H1 (cell line): ENCODE results near the gene SLC39A6. TPM values are rescaled to one million over a fixed set of nuclear protein-coding genes. Genes with fewer than 3 reads are reported as not detected.

Source experiments
- CTCF ChIA-PET: fragments of 300-600 bp; sonication (Branson Sonifier 250); formaldehyde crosslinking; loops from one replicate; lab custom pipeline; 2021; ENCODE audit not compliant: partially characterized antibody; lab: Charles Lee
- POLR2A ChIA-PET: fragments of 300-600 bp; sonication (Branson Sonifier 250); formaldehyde crosslinking; loops from one replicate; lab custom pipeline; 2021; ENCODE audit warnings: inconsistent platforms; ENCODE audit not compliant: partially characterized antibody; lab: Charles Lee
- DNase-seq, 2 experiments: peaks; one replicate each; pipeline versions ENCODE4 v3.0.0 to v3.0.0-alpha.2; 2010 to 2022; ENCODE audit warnings: low spot score in 2 of 2, low read depth in 1 of 2, mixed read lengths in 1 of 2
- FAIRE-seq: peaks from 2 replicates; lab custom pipeline; 2011; peaks lifted over from hg19 to GRCh38; lab: Jason Lieb, UNC
- H2AFZ ChIP-seq: 2 replicates; pipeline ENCODE4 v1.8.1; 2012; ENCODE audit warnings: low read length, inconsistent platforms
- H2AK5ac ChIP-seq: 2 replicates; pipeline ENCODE4 v1.6.1; 2013; ENCODE audit warnings: low read depth, low read length
- H2BK120ac ChIP-seq: replicated peaks from 2 replicates; pipeline ENCODE3; 2013; ENCODE audit warnings: low read depth, low read length, inconsistent platforms
- H2BK12ac ChIP-seq: 2 replicates; pipeline ENCODE4 v1.6.1; 2013; ENCODE audit warnings: low read depth, low read length
- H2BK15ac ChIP-seq: 2 replicates; pipeline ENCODE4 v1.6.1; 2013; ENCODE audit warnings: low read length
- H2BK20ac ChIP-seq: 2 replicates; pipeline ENCODE4 v1.6.1; 2013; ENCODE audit warnings: low read length
- H2BK5ac ChIP-seq: 2 replicates; pipeline ENCODE4 v1.6.1; 2013; ENCODE audit warnings: low read depth, low read length
- H3K14ac ChIP-seq: 2 replicates; pipeline ENCODE4 v1.6.1; 2013; ENCODE audit warnings: inconsistent platforms; ENCODE audit not compliant: insufficient read length
- H3K18ac ChIP-seq: 2 replicates; pipeline ENCODE4 v1.6.1; 2013; ENCODE audit warnings: low read length; ENCODE audit errors: extremely low read depth
- H3K23ac ChIP-seq: 2 replicates; pipeline ENCODE4 v1.6.1; 2013; ENCODE audit warnings: inconsistent platforms; ENCODE audit not compliant: insufficient read length
- H3K23me2 ChIP-seq: 2 replicates; pipeline ENCODE4 v1.6.1; 2013; ENCODE audit warnings: low read depth, low read length
- H3K27ac ChIP-seq: 2 replicates; pipeline ENCODE4 v1.6.1; 2011; ENCODE audit warnings: low read depth, low read length, inconsistent platforms
- H3K27me3 ChIP-seq, 4 experiments: replicated peaks in 1 of 4; 1 replicate in 1 of 4; 2 replicates in 3 of 4; pipeline versions ENCODE4 v1.6.1 to v1.8.1; 2011 to 2013; ENCODE audit warnings: low read length in 3 of 4, mild to moderate bottlenecking in 3 of 4, inconsistent platforms in 2 of 4, mixed read lengths in 2 of 4, moderate library complexity in 1 of 4; ENCODE audit not compliant: control insufficient read depth in 3 of 4, insufficient read depth in 3 of 4; ENCODE audit errors: extremely low read depth in 1 of 4
- H3K36me3 ChIP-seq, 4 experiments: 2 replicates each; pipeline versions ENCODE4 v1.6.1 to v1.8.1; 2011 to 2013; ENCODE audit warnings: mild to moderate bottlenecking in 4 of 4, low read length in 3 of 4, moderate library complexity in 2 of 4, control low read depth in 1 of 4, inconsistent platforms in 1 of 4; ENCODE audit not compliant: insufficient read depth in 4 of 4, control insufficient read depth in 2 of 4
- H3K4ac ChIP-seq: replicated peaks from 2 replicates; pipeline ENCODE3; 2013; ENCODE audit warnings: low read length, low read depth, mixed read lengths, inconsistent platforms; ENCODE audit not compliant: insufficient read length
- H3K4me1 ChIP-seq, 4 experiments: replicated peaks in 1 of 4; 1 replicate in 1 of 4; 2 replicates in 3 of 4; pipeline versions ENCODE4 v1.6.1 to v1.8.1; 2011 to 2013; ENCODE audit warnings: low read length in 3 of 4, inconsistent platforms in 2 of 4, mixed read lengths in 1 of 4; ENCODE audit not compliant: insufficient read depth in 4 of 4, control insufficient read depth in 3 of 4
- H3K4me2 ChIP-seq, 2 experiments: 2 replicates each; pipeline versions ENCODE4 v1.6.1 to v1.8.1; 2011 to 2013; ENCODE audit warnings: low read depth in 2 of 2, low read length in 2 of 2, control low read depth in 1 of 2, inconsistent platforms in 1 of 2, mild to moderate bottlenecking in 1 of 2; ENCODE audit not compliant: insufficient read depth in 1 of 2
- H3K4me3 ChIP-seq, 4 experiments: fragments of 200-600, 300-600 bp in 1 of 4; sonication (generic), shearing (Covaris generic), sonication (Bioruptor Twin) in 1 of 4; 2 replicates each; pipeline versions ENCODE4 v1.5.1 to v1.8.1; 2011 to 2016; ENCODE audit warnings: low read length in 4 of 4, low read depth in 3 of 4, control low read depth in 2 of 4, inconsistent platforms in 2 of 4, mild to moderate bottlenecking in 2 of 4, mixed read lengths in 1 of 4, moderate library complexity in 1 of 4; ENCODE audit not compliant: insufficient read depth in 2 of 4; ENCODE audit errors: extremely low read depth in 1 of 4
- H3K56ac ChIP-seq: replicated peaks from 2 replicates; pipeline ENCODE3; 2013; ENCODE audit warnings: low read depth, mild to moderate bottlenecking, mixed read lengths, low read length, inconsistent platforms; ENCODE audit not compliant: insufficient read length
- H3K79me1 ChIP-seq: 2 replicates; pipeline ENCODE4 v1.6.1; 2013; ENCODE audit warnings: low read depth, low read length, control low read depth
- H3K79me2 ChIP-seq, 2 experiments: 2 replicates each; pipeline versions ENCODE4 v1.6.1 to v1.8.1; 2012 to 2013; ENCODE audit warnings: low read length in 2 of 2, mild to moderate bottlenecking in 2 of 2, inconsistent platforms in 1 of 2; ENCODE audit not compliant: insufficient read depth in 2 of 2, control insufficient read depth in 1 of 2
- H3K9ac ChIP-seq, 4 experiments: replicated peaks in 1 of 4; 1 replicate in 1 of 4; 2 replicates in 3 of 4; pipeline versions ENCODE4 v1.6.1 to v1.8.1; 2011 to 2013; ENCODE audit warnings: low read depth in 3 of 4, low read length in 3 of 4, control low read depth in 2 of 4, mild to moderate bottlenecking in 2 of 4, moderate library complexity in 2 of 4, inconsistent platforms in 1 of 4; ENCODE audit errors: extremely low read depth in 1 of 4
- H3K9me3 ChIP-seq, 2 experiments: 2 replicates each; pipeline versions ENCODE4 v1.6.1 to v1.8.1; 2012 to 2013; ENCODE audit warnings: mild to moderate bottlenecking in 2 of 2, moderate library complexity in 2 of 2, control low read depth in 1 of 2, inconsistent platforms in 1 of 2, low read depth in 1 of 2, low read length in 1 of 2, mixed read lengths in 1 of 2; ENCODE audit not compliant: insufficient read depth in 2 of 2
- H4K20me1 ChIP-seq, 2 experiments: replicated peaks in 1 of 2; 2 replicates each; pipeline versions ENCODE3 to v1.8.1; 2011 to 2013; ENCODE audit warnings: inconsistent platforms in 2 of 2, low read length in 2 of 2, mild to moderate bottlenecking in 1 of 2; ENCODE audit not compliant: insufficient read depth in 2 of 2, control insufficient read depth in 1 of 2
- H4K5ac ChIP-seq: 2 replicates; pipeline ENCODE4 v1.6.1; 2013; ENCODE audit warnings: low read length, low read depth, mixed read lengths, inconsistent platforms; ENCODE audit not compliant: insufficient read length
- H4K8ac ChIP-seq: 2 replicates; pipeline ENCODE4 v1.8.0; 2013; ENCODE audit warnings: mild to moderate bottlenecking, moderate library complexity, low read length, inconsistent platforms; ENCODE audit not compliant: insufficient read depth; ENCODE audit errors: extremely low read depth
- H4K91ac ChIP-seq: replicated peaks from 2 replicates; pipeline ENCODE3; 2013; ENCODE audit warnings: low read length, mixed read lengths, inconsistent platforms; ENCODE audit not compliant: insufficient read length
- ASH2L ChIP-seq: fragments of 200-600, 300-600 bp; sonication (generic); IDR thresholded peaks from one replicate; pipeline ENCODE4 v1.7.1; 2017; ENCODE audit warnings: low read length
- BACH1 ChIP-seq: IDR thresholded peaks from 2 replicates; pipeline ENCODE4 v1.6.1; 2012; ENCODE audit warnings: low read length, improper control_type of control experiment
- CEBPB ChIP-seq: IDR thresholded peaks from 2 replicates; pipeline ENCODE4 v1.6.1; 2012; ENCODE audit warnings: low read depth, low read length
- CHD1 ChIP-seq: IDR thresholded peaks from 2 replicates; pipeline ENCODE4 v1.6.1; 2012; ENCODE audit warnings: low read depth, low read length, improper control_type of control experiment
- CTCF ChIP-seq, 3 experiments: IDR thresholded peaks; 1 replicate in 2 of 3; 2 replicates in 1 of 3; pipeline versions ENCODE4 v1.5.1 to v1.6.1; 2011; ENCODE audit warnings: low read length in 3 of 3, mild to moderate bottlenecking in 3 of 3, inconsistent platforms in 2 of 3, low read depth in 1 of 3, moderate library complexity in 1 of 3; ENCODE audit not compliant: insufficient read depth in 1 of 3; ENCODE audit errors: control extremely low read depth in 1 of 3
- EGR1 ChIP-seq: IDR thresholded peaks from 2 replicates; pipeline ENCODE4 v1.6.1; 2011; ENCODE audit warnings: low read depth, low read length, borderline replicate concordance
- MAX ChIP-seq: IDR thresholded peaks from 2 replicates; pipeline ENCODE4 v1.6.1; 2012; ENCODE audit warnings: inconsistent platforms
- NANOG ChIP-seq: IDR thresholded peaks from 2 replicates; pipeline ENCODE4 v1.6.1; 2011; ENCODE audit warnings: low read length, low read depth, mild to moderate bottlenecking, inconsistent platforms; ENCODE audit not compliant: insufficient read depth, poor library complexity, severe bottlenecking
- NRF1 ChIP-seq: IDR thresholded peaks from 2 replicates; pipeline ENCODE4 v1.6.1; 2011; ENCODE audit warnings: mild to moderate bottlenecking, low read depth, low read length, improper control_type of control experiment
- RXRA ChIP-seq: IDR thresholded peaks from 2 replicates; pipeline ENCODE4 v1.6.1; 2011; ENCODE audit warnings: low read depth, mild to moderate bottlenecking, low read length, moderate library complexity; ENCODE audit not compliant: insufficient read depth
- SIN3A ChIP-seq, 2 experiments: IDR thresholded peaks in 1 of 2; conservative IDR thresholded peaks in 1 of 2; 2 replicates each; pipeline ENCODE4 v1.6.1; 2011 to 2012; ENCODE audit warnings: low read length in 2 of 2, improper control_type of control experiment in 1 of 2, low read depth in 1 of 2, mild to moderate bottlenecking in 1 of 2
- YY1 ChIP-seq: IDR thresholded peaks from 2 replicates; pipeline ENCODE4 v1.6.1; 2011; ENCODE audit warnings: low read depth, mild to moderate bottlenecking, low read length
- WGBS, 2 experiments: shearing (Covaris generic) in 1 of 2; methylation state at CpG; one replicate each; pipeline versions ENCODE4 v1.1.6 to v1.1.7; 2013 to 2015; ENCODE audit warnings: low lambda C conversion rate in 2 of 2, mixed read lengths in 2 of 2, inconsistent platforms in 1 of 2, low coverage in 1 of 2, missing lambda C conversion rate in 1 of 2; ENCODE audit not compliant: insufficient replicate concordance in 2 of 2, insufficient coverage in 1 of 2, insufficient read length in 1 of 2; ENCODE audit errors: extremely low coverage in 1 of 2, missing lambda C conversion rate in 1 of 2; 5-methylcytosine and 5-hydroxymethylcytosine counted together
- polyA plus RNA-seq, 7 experiments: library from polyadenylated mRNA; depleted of rRNA in 3 of 7; stranded (reverse) in 5 of 7; unstranded in 2 of 7; fragments of >200 nt in 5 of 7; fragments of 200-250 nt in 2 of 7; gene quantifications; 1 replicate in 5 of 7; 2 replicates in 1 of 7; 4 replicates in 1 of 7; pipeline versions ENCODE4 v1.2.1 to v1.2.3, GENCODE V29; 2011 to 2013; ENCODE audit warnings: missing spikeins in 2 of 7, mixed read lengths in 2 of 7
- total RNA-seq: library from RNA; stranded (reverse); fragmentation: NEBNext Ultra II Directional; extraction: Animal tissue kit (Norgen Biotek cat#: 25700); gene quantifications from 2 replicates; pipeline ENCODE4 v1.2.1, GENCODE V29; 2021

The SLC39A6 gene
- total and polyA plus RNA-seq, 2 of the 8 experiments (the other 6 are each of a cell fraction or from before 2014, with no cell fraction given): 36.8 to 55.4 TPM

GRCh38 chr18:36074435-36074834 lies 54.7 kb downstream of the SLC39A6 start:
- H3K14ac ChIP-seq: no peak overlapping the region
- no peak overlapping the region for H3K4ac ChIP-seq
- no peak overlapping the region for H3K23ac ChIP-seq
- no peaks in the 10 kb centered on the region for H3K4me1 ChIP-seq
- H3K27ac ChIP-seq: no peak overlapping the region
- no peak overlapping the region for H3K4me2 ChIP-seq
- H4K91ac ChIP-seq: no peak overlapping the region
- H2BK20ac ChIP-seq: no peak overlapping the region
- H3K27me3 ChIP-seq: no peaks in the 10 kb centered on the region
- WGBS, 2 experiments: 94% methylated on average over 4 of the region's 4 CpGs; no CpG with 5 or more reads in 1 of the 2 experiments
- no peak overlapping the region for H3K9ac ChIP-seq
- no peaks in the 10 kb centered on the region for H3K79me1 ChIP-seq
- H3K23me2 ChIP-seq: no peaks in the 10 kb centered on the region; the same call in 1 of the 2 replicates
- FAIRE-seq (no peak), DNase-seq (no peak)
- H2AK5ac ChIP-seq: no peak overlapping the region
- no peak overlapping the region for H3K56ac ChIP-seq
- no peak overlapping the region for H2BK120ac ChIP-seq
- no peak overlapping the region for H2AFZ ChIP-seq
- ChIA-PET POLR2A (interaction anchor here (0.5 kb wide), 1 partner anchor 77 kb away, joined by 3 read pairs; no protein-coding TSS in a partner anchor), CTCF (interaction anchor here (0.7 to 1.5 kb wide), 3 partner anchors 12 to 436 kb away, joined by 3 to 4 read pairs (median 3); no protein-coding TSS in a partner anchor)
- no peaks in the 10 kb centered on the region for H3K36me3 ChIP-seq
- no peaks in the 10 kb centered on the region for H4K20me1 ChIP-seq
- no peaks in the 10 kb centered on the region for H3K79me2 ChIP-seq
- H3K4me3 ChIP-seq: no peak overlapping the region
- no peak overlapping the region for H4K8ac ChIP-seq
- H2BK15ac ChIP-seq: no peak overlapping the region
- no peak overlapping the region for H2BK5ac ChIP-seq
- no peak overlapping the region for H3K18ac ChIP-seq
- no peak overlapping the region for H4K5ac ChIP-seq
- peaks cover 0 to 4% of the 10 kb centered on the region in 2 experiments; a peak in 1 of 4 replicates for H3K9me3 ChIP-seq
- no peak overlapping the region for H2BK12ac ChIP-seq
- TF ChIP-seq NRF1 (no peak), SIN3A (conservative IDR thresholded peaks at IDR 0.05 in 1 of 2, IDR thresholded peaks at IDR 0.05 in 1 of 2; ENCODE audit: low read depth in 1 of 2, low read length in 2 of 2) (no peak), BACH1 (no peak), YY1 (no peak), ASH2L (no peak), CEBPB (no peak), EGR1 (no peak), NANOG (no peak), CTCF (IDR thresholded peaks at IDR 0.05; ENCODE audit: control extremely low read depth in 1 of 3, insufficient read depth in 1 of 3, low read depth in 1 of 3, low read length in 3 of 3) (no peak), CHD1 (no peak), RXRA (no peak), MAX (no peak)
